HG03066 (cell line): ENCODE measurements around the gene OR2G6.
A peak's percentile ranks its signal among the peaks of the same experiment; 100 is the strongest.
"Not testable (repeated sequence)": the region's sequence is repeated elsewhere in the genome, so short reads cannot be mapped to it uniquely, and the experiment has no call there.

Source experiments
- ATAC-seq: cut with Tn5 transposase; IDR thresholded peaks from one replicate; pipeline ENCODE4 v1.9.1; 2021; ENCODE audit warnings: low read depth; ENCODE audit not compliant: unreplicated experiment

Gene OR2G6

DNA sequence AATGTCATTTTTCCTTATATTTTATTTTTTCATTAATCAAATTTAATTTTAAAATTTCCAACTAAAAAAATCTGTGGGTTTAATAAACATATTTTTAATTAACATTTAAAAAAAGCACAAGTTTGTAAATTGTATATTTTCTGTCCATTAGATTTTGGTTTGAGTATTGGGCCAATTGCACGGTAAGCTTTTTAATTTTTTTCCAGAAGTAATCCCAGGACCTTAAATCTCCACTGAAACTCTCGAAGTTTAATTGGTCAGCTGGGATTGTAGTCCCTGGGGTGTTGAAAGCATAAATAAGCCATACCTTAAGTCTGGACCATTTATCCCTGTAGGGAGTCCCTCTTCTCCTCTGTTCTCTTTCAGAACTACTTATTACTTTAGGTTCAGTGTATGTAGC, at the start of gene OR2G6:
Gene OR2G6 (plus strand): TSS at position 301 of the 400 bp plus-strand sequence. CDS start 13,574 bp downstream, outside the sequence.
- ATAC-seq, result not testable (repeated sequence)

- ATAC-seq, result not testable (repeated sequence)
Measured at GRCh38 chr1:248459117-248459516, 48.8 kb upstream of the OR2G6 start.

- ATAC-seq, result no peak
Measured at GRCh38 chr1:248471154-248471553, 36.7 kb upstream of the OR2G6 start.

DNA sequence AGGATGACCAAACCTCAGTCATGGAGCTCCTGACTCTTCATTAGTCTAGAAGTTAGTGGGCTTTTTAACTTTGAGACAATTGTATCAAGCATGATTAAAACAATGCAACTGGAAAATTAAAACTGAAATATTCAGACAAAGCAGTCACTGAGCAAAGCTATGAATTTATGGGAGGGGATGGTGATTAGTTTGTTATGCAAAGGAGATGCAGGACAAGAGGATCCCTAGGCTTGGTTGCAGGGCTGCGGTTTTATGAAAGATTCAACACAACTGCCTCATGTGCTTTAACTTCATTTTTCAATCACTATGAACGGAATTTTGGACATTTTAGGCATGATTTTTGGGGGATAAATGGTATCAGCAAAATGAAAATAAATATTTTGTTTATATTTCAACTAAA, 35.8 kb upstream of the OR2G6 start:
- ATAC-seq, result not testable (repeated sequence)

DNA sequence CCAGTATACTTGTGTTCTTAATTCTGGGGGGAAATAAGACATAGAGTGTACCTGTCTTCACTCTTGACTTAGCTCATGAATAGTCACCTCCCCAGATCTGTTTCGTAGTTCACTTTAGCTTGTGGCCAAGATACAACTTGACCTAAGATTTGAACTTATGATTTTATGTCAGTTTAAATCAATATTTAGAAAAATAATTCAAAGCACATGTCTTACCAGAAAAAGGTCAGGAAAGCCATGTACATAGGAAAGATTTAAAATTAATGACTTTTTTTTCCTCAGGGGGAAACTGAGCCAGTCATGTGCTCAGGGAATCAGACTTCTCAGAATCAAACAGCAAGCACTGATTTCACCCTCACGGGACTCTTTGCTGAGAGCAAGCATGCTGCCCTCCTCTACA, 34.8 kb upstream of the OR2G6 start, which contains the start of gene OR2T3:
Gene OR2T3 (plus strand): TSS at position 301 of the 400 bp plus-strand sequence. CDS start 0 bp downstream, at position 301.
- ATAC-seq, result not testable (repeated sequence)

- ATAC-seq, result not testable (repeated sequence)
Measured at GRCh38 chr1:248475660-248476059, 32.2 kb upstream of the OR2G6 start.

- peak; percentile 90 for ATAC-seq
Measured at GRCh38 chr1:248481686-248482579, 25.9 kb upstream of the OR2G6 start.

DNA sequence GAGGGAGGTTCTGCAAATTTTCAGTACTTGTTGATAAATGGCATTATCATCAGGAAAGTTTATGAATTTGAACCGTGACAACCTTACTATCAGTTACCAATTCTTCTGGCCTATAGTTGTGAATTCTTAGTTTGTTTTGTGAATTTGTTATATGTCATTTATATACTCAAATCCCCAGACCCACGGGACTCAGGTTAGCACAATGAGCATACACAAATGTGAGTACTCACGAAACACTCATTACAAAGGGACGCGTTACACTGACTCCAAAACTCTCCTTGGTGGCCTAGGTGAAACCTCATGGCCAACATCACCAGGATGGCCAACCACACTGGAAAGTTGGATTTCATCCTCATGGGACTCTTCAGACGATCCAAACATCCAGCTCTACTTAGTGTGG, 19.6 kb upstream of the OR2G6 start, which contains the start of gene OR2T5:
Gene OR2T5 (plus strand): TSS at position 301 of the 400 bp plus-strand sequence. CDS start 0 bp downstream, at position 301.
- not testable (repeated sequence) for ATAC-seq

DNA sequence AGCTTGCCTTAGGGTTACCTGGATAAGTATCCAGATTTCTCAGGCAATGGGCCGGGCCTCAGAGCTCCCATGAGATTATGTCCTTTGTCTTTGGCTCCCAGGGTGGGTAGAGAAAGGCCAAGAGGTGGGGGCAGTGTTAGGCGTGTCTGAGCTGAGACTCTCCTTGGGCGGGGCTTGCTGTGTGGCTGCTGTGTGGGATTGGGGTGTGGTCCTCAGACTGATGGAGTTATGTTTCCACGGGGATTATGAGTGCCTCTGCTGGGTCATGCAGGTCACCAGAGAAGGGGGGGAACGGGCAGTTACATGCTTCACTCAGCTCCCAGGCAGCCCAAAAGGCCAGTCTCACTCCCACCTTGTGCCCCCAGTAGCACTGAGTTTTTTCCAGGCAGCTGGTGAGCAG, 11.2 kb upstream of the OR2G6 start:
- not testable (repeated sequence) for ATAC-seq

DNA sequence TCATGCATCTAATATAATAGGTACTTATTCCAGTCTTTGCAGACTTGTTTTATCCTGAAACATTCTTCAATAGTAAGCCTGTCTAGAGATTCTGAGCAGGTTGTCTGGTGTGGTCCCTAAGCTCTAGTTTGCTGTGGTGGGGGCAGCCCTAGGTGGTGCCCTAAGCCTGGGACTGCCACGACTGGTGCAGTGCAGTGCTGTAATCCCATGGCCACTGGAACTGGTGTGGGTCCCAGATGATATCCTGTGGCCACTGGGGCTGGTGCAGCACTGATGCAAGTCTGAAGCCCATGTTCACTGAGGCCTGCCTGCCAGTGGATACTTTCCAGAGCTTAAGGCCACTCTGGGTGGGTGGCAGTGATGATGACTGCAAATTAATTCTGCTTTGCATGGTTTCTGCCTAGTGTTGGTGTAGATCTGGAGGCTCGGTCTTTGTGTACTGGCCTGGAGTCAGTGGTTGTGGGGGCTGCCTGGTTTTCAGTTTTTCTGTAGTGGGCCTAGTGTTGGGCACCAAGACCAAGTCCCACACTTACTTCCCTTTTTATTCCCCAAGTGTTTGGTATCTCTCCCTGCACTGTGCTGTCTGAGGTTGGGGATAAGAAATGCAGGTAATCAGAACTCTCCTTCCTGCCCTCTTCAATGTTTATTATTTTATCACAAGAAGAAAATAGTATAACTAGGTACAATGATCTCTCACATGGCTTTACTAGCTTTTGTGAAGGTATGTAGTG, 7.4 kb upstream of the OR2G6 start:
- not testable (repeated sequence) for ATAC-seq

DNA sequence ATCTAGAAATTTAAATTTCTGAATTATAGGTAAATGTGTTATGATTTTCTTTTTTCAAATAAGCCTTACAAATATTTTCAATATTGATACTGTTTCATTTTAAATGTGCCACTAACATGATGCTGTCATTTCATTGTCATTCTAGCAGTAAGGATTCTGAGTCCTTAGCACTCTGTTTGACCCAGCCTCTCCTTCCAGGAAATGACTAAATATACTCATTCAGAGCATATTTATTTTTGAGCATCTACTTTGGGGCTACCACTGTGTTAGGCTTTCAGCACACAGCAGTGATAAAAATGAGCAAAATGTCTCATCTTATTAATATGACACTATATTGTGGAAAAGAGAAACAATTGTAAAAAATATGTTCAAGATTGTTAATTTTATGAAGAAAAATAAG, 2.3 kb downstream of the OR2G6 start:
- not testable (repeated sequence) for ATAC-seq

DNA sequence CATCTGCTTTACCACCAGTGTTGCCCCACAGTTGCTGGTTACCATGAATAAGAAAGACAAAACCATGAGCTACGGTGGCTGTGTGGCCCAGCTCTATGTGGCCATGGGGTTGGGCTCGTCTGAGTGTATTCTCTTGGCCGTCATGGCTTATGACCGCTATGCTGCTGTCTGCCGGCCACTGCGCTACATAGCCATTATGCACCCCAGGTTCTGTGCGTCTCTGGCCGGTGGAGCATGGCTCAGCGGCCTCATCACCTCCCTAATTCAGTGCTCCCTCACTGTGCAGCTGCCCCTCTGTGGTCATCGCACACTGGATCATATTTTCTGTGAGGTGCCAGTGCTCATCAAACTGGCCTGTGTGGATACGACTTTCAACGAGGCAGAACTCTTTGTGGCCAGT, 14.0 kb downstream of the OR2G6 start:
- ATAC-seq, result no peak

GRCh38 chr1:248537449-248537848, 29.6 kb downstream of the OR2G6 start:
- ATAC-seq, result not testable (repeated sequence)

GRCh38 chr1:248547383-248547782, 39.5 kb downstream of the OR2G6 start:
- ATAC-seq, result not testable (repeated sequence)

- not testable (repeated sequence) for ATAC-seq
Measured at GRCh38 chr1:248551027-248551426, 43.2 kb downstream of the OR2G6 start.

DNA sequence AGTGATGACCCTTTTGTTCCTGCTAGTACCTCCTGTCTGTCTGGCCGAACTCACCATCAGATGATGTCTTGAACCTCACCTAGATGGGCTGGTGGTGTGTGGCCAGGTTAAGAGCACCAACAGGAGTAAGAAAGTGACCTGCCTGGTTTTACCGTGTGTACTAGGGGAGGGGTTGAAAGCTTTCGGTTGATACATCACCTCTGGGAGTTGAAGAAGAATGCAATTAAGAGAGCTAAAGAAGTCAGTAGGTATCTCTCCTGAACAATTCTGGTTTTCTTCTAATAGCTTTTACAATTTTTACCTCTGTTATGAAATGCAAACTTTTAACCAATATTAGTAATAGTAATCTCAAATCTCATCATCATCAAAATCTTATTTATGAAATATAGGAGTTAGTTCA, 54.8 kb downstream of the OR2G6 start, which contains the start of gene OR2T29:
Gene OR2T29 (minus strand): TSS at position 101 of the 400 bp plus-strand sequence. CDS start 3,281 bp downstream, outside the sequence.
- not testable (repeated sequence) for ATAC-seq

DNA sequence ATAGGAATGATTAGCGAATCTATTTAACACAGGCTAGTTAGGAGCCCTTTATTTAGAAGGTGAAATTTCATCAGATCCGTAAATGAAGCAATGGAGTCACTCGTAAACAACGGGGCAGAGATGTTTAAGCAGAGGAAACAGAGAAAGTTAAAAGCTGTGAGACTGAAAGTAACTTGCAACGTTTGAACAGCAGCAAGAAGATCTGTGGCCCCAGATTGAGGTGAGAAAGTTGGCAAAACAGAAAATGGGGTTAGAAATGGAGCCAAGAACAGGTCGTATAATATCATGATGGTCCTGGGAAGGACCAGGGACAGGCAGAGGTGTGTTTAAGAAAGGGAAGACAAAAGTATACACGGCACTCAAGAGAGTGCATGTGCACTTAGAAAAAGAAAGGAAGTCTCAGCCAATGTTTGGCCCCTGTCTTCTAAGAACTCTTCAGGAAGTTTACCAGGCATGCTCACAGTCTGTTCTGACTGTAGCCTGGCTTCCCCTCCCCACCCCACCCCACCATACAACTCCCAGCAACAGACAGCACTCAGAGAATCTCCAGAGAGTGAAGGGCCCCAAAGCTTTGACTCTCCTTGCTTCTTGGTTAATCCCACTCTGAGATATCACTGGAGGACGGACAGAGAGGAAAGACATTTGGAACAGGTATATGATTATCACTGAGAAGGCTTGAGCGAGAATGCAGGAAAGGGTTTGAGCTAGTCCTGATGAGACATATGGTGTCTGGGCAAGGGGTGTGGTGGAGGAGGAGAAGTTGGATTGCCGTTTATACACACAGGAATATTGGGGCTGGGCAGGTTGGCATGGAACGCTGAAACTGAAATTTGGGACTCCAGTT, 57.9 kb downstream of the OR2G6 start:
- peak; percentile 73 for ATAC-seq

- not testable (repeated sequence) for ATAC-seq
Measured at GRCh38 chr1:248569049-248569448, 61.2 kb downstream of the OR2G6 start.

DNA sequence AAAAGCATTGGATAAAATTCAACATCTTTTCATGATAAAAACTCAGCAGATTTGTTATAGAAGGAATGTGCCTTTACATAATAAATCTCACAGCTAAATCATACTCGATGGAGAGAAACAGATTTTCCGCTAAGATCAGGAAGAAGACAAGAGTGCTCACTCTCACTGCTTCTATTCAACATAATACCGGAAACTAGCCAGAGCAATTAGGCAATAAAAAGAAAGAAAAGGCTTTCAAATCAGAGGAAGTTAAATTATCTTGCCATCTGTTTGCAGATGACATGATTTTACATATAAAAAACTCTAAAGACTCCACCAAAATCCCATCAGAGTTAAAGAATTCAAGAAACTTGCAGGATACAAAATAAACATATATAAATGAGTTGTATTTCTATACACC, 62.9 kb downstream of the OR2G6 start:
- not testable (repeated sequence) for ATAC-seq

DNA sequence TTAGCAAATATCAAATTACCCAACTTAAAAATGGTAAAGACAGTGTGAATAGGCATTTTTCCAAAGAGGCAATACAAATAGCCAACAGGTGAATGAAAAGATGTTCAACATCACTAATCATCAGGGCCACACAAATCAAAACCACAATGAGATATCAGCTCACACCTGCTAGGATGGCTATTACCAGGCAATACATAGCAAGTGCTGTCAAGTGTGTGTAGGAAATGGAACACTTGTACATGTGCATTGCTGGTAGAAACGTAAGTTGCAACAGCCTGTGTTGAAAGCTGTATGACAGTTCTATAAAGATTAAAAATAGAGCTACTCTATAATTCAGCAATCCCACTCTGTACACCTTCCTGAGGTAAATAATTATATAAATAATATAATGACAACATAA, 64.2 kb downstream of the OR2G6 start:
- not testable (repeated sequence) for ATAC-seq
